ES-I3 (cell line): ENCODE results near the gene CSTPP1.

Experiments used
- H3K36me3 ChIP-seq: 2 replicates; pipeline ENCODE4 v1.6.1; 2013; ENCODE audit warnings: mild to moderate bottlenecking, low read length, control low read depth, moderate library complexity; ENCODE audit not compliant: insufficient read depth
- H3K4me1 ChIP-seq: 2 replicates; pipeline ENCODE4 v1.6.1; 2013; ENCODE audit warnings: mild to moderate bottlenecking, control low read depth, low read length; ENCODE audit not compliant: insufficient read depth
- H3K9ac ChIP-seq: 2 replicates; pipeline ENCODE4 v1.6.1; 2013; ENCODE audit warnings: low read depth, mild to moderate bottlenecking, low read length, moderate library complexity
- H3K9me3 ChIP-seq: 2 replicates; pipeline ENCODE4 v1.6.1; 2013; ENCODE audit warnings: mild to moderate bottlenecking, low read length, moderate library complexity; ENCODE audit not compliant: control insufficient read depth, insufficient read depth

CSTPP1 gene

GRCh38 chr11:47035108-47035507 lies 98.5 kb downstream of the CSTPP1 start:
- no peaks in the 10 kb centered on the region for H3K9me3 ChIP-seq
- H3K36me3 ChIP-seq: no peaks in the 10 kb centered on the region
- H3K4me1 ChIP-seq: no peaks in the 10 kb centered on the region
- H3K9ac ChIP-seq: no peak overlapping the region

GRCh38 chr11:47044119-47044518 lies 107.6 kb downstream of the CSTPP1 start:
- no peaks in the 10 kb centered on the region for H3K4me1 ChIP-seq
- no peak overlapping the region for H3K9ac ChIP-seq
- no peaks in the 10 kb centered on the region for H3K9me3 ChIP-seq
- H3K36me3 ChIP-seq: no peaks in the 10 kb centered on the region

DNA sequence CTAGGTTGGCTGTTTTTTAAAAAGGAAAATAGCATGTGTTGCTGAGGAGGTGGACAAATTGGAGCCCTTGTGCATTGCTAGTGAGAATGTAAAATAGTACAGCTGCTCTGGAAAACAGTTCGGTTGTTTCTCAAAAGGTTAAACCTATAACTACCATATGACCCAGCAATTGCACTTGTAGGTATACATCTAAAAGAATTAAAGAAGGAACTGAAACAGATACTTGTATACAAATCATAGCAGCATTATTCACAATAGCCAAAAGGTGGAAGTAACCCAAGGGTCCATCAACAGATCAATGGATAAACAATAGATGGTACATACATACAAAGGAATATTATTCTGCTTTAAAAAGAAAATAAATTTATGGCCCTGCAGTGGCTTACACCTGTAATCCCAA lies 111.4 kb downstream of the CSTPP1 start:
- H3K9ac ChIP-seq: no peak overlapping the region
- H3K4me1 ChIP-seq: no peaks in the 10 kb centered on the region; the same call in 1 of the 2 replicates
- H3K9me3 ChIP-seq: no peaks in the 10 kb centered on the region
- H3K36me3 ChIP-seq: no peaks in the 10 kb centered on the region

- no peaks in the 10 kb centered on the region for H3K36me3 ChIP-seq
- no peaks in the 10 kb centered on the region; the same call in 1 of the 2 replicates for H3K4me1 ChIP-seq
- no peak overlapping the region for H3K9ac ChIP-seq
- no peaks in the 10 kb centered on the region for H3K9me3 ChIP-seq
Measured at GRCh38 chr11:47050284-47050683, 113.7 kb downstream of the CSTPP1 start.

DNA sequence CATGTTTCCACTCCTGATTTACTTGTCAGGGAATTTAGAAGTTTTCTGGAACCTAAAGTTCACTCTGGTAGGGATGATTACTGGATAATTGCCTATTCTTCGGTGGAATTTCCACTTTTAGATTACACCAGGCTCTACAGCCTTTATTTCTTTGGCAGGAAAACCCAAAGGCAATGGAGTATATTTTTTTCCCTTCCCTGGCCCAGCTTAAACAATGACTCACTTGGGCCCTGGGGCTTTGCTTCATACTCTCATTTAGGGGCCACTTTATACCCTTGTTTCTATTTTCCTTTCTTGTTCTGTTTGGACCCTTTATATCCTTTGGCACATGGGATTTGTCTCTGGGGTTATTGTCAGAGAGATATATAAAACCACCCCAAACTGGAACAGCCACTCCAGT lies 114.7 kb downstream of the CSTPP1 start:
- Histone ChIP-seq H3K9me3 (no peaks in the 10 kb centered on the region), H3K9ac (no peak overlapping the region), H3K36me3 (no peaks in the 10 kb centered on the region), H3K4me1 (peaks cover 7% of the 10 kb centered on the region)

DNA sequence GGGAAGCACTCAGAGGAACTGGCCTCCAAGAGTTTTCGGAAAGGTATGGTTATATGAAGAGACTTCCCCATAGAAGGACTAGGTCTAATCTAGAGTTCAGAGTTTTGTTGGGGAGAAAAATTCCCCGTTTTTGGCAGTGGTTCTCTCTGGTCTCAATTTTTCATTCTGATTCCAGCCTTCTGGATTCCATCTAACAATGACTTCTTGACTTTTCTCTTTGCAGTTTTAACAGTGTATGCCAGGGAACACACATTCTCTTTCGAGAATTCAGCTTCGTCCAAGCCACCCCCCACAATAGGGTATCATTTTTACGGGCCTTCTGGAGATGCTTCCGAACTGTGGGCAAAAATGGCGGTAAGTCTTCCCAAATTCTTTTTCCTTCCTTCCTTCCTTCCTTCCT lies 115.6 kb downstream of the CSTPP1 start:
- Histone ChIP-seq H3K36me3 (no peaks in the 10 kb centered on the region), H3K9me3 (no peaks in the 10 kb centered on the region), H3K4me1 (peaks cover 15% of the 10 kb centered on the region), H3K9ac (no peak overlapping the region)

GRCh38 chr11:47052576-47052975 lies 116.0 kb downstream of the CSTPP1 start:
- H3K4me1 ChIP-seq: peaks cover 19% of the 10 kb centered on the region
- H3K9ac ChIP-seq: no peak overlapping the region
- H3K9me3 ChIP-seq: no peaks in the 10 kb centered on the region
- no peaks in the 10 kb centered on the region for H3K36me3 ChIP-seq

DNA sequence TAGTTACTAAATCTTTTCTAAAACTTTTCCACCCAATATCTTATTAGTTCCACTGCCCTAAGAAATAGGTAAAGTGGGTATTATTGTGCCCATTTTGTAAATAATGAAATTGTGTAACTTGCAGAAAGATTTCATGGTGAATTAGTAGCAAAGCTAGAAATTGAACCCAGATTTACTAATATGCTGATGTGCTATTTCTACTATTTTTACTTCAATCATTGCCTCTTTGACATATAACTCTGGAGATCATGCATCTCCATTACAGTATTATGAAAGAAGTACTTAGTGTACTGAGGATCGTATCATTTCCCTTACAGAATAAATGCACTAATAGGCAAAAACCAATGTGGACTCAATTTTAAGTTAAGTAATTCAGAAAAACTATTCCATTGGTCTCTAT lies 119.0 kb downstream of the CSTPP1 start:
- no peak overlapping the region for H3K9ac ChIP-seq
- no peaks in the 10 kb centered on the region for H3K9me3 ChIP-seq
- H3K36me3 ChIP-seq: no peaks in the 10 kb centered on the region
- peaks cover 24% of the 10 kb centered on the region for H3K4me1 ChIP-seq

GRCh38 chr11:47056261-47056915 lies 119.8 kb downstream of the CSTPP1 start:
- Histone ChIP-seq H3K9ac (no peak overlapping the region), H3K9me3 (no peaks in the 10 kb centered on the region), H3K4me1 (peaks cover 31% of the 10 kb centered on the region), H3K36me3 (no peaks in the 10 kb centered on the region)

DNA sequence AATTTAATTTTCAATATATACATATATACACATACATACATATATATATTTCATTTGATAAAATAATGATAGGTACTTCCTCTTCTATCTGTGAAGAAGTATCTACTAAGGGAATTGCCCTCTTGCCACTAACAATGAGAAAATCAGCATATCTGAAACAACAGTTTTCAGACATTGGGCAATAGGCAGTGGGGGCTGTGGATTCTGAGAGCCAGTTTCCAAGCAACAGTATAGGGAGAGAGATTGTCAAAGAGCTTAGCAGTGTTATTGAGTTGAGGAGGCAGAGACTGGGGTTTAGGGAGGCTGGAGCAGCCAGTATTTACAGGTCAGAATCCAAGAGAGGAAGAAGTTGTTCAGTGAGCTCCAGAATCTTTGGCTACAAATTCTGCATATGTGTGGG lies 120.8 kb downstream of the CSTPP1 start:
- Histone ChIP-seq H3K36me3 (no peaks in the 10 kb centered on the region), H3K9ac (no peak overlapping the region), H3K4me1 (peaks cover 40% of the 10 kb centered on the region), H3K9me3 (no peaks in the 10 kb centered on the region)

DNA sequence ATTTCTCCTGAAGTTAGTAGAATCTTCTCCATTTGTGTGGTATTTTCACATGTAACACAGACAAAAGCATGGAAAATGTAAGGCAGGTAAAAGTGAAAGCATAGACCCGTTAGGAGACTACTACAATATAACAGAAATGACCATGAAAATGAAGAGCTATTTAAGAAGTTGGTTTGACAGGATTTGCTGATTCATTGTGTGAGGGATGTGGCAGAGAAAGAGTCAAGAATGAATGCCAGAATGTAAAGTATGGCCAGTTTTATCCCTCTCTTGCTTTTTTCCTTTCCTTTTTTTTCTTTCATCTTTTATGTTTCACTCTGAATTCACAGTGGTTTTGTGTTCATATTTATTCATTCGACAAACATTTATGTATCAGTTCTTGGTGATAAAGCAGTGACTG lies 124.2 kb downstream of the CSTPP1 start:
- Histone ChIP-seq H3K9ac (no peak overlapping the region), H3K4me1 (peaks cover 42% of the 10 kb centered on the region), H3K9me3 (no peaks in the 10 kb centered on the region), H3K36me3 (no peaks in the 10 kb centered on the region)

- H3K9me3 ChIP-seq: no peaks in the 10 kb centered on the region
- peaks cover 35% of the 10 kb centered on the region for H3K4me1 ChIP-seq
- no peak overlapping the region for H3K9ac ChIP-seq
- no peaks in the 10 kb centered on the region for H3K36me3 ChIP-seq
Measured at GRCh38 chr11:47061429-47062178, 125.0 kb downstream of the CSTPP1 start.

DNA sequence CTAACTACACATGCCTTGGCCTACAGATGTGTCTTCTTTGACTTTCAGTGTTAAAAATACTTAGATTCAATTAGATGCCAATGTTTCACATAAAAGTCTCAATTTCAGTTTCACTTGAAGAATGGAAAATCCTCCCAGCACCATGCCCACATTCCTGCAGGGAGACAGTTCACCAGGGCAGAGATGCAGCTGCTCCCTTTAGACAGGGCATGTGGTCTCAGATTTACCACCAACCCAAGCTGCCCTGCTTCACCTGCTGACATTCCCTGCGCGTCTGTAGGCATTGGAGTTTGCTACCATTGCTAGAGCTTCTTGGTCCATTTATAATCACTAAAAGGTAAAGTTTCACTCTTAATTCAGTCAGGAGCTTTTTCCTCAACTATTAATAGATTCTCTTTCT lies 126.2 kb downstream of the CSTPP1 start:
- no peaks in the 10 kb centered on the region for H3K9me3 ChIP-seq
- H3K4me1 ChIP-seq: peaks cover 29% of the 10 kb centered on the region
- no peak overlapping the region for H3K9ac ChIP-seq
- H3K36me3 ChIP-seq: no peaks in the 10 kb centered on the region

- Histone ChIP-seq H3K9me3 (no peaks in the 10 kb centered on the region), H3K36me3 (no peaks in the 10 kb centered on the region), H3K4me1 (peaks cover 29% of the 10 kb centered on the region), H3K9ac (no peak overlapping the region)
Measured at GRCh38 chr11:47067401-47067800, 130.8 kb downstream of the CSTPP1 start.

GRCh38 chr11:47070769-47071168 lies 134.2 kb downstream of the CSTPP1 start:
- H3K4me1 ChIP-seq: peaks cover 24% of the 10 kb centered on the region

More at GRCh38 chr11:47070769-47071168, 134.2 kb downstream of the CSTPP1 start:
- Histone ChIP-seq H3K36me3 (no peaks in the 10 kb centered on the region), H3K9me3 (no peaks in the 10 kb centered on the region), H3K9ac (no peak overlapping the region)
